NT2/D1 (cell line): ENCODE data around the gene CIDEC.

Experiments
- DNase-seq: peaks from one replicate; pipeline ENCODE4 v3.0.0-alpha.2; 2011; ENCODE audit warnings: low read depth, low spot score
- H3K27me3 ChIP-seq: 2 replicates; pipeline ENCODE4 v1.6.0; 2011; ENCODE audit warnings: mild to moderate bottlenecking; ENCODE audit not compliant: insufficient read length, insufficient read depth
- H3K36me3 ChIP-seq: 2 replicates; pipeline ENCODE4 v1.6.1; 2011; ENCODE audit warnings: mild to moderate bottlenecking, low read length, mixed read lengths; ENCODE audit not compliant: insufficient read depth, insufficient read length
- H3K4me1 ChIP-seq: 2 replicates; pipeline ENCODE4 v1.5.1; 2011; ENCODE audit not compliant: insufficient read depth, insufficient read length
- H3K4me3 ChIP-seq: 2 replicates; pipeline ENCODE4 v1.5.1; 2011; ENCODE audit warnings: low read depth; ENCODE audit not compliant: insufficient read length
- H3K9ac ChIP-seq: 2 replicates; pipeline ENCODE4 v1.6.0; 2011; ENCODE audit warnings: low read depth; ENCODE audit not compliant: insufficient read length
- H3K9me3 ChIP-seq: 2 replicates; pipeline ENCODE4 v1.5.1; 2011; ENCODE audit warnings: mild to moderate bottlenecking, low read length; ENCODE audit not compliant: insufficient read depth
- SUZ12 ChIP-seq: IDR thresholded peaks from 2 replicates; pipeline ENCODE4 v1.6.1; 2011; ENCODE audit not compliant: insufficient read length, insufficient read depth; ENCODE audit errors: extremely low read depth
- YY1 ChIP-seq: IDR thresholded peaks from 2 replicates; pipeline ENCODE4 v1.6.1; 2011; ENCODE audit not compliant: insufficient read length, insufficient read depth
- ZNF274 ChIP-seq: IDR thresholded peaks from 2 replicates; pipeline ENCODE4 v1.6.1; 2011; ENCODE audit warnings: mild to moderate bottlenecking, low read depth, low read length

The CIDEC gene

DNA sequence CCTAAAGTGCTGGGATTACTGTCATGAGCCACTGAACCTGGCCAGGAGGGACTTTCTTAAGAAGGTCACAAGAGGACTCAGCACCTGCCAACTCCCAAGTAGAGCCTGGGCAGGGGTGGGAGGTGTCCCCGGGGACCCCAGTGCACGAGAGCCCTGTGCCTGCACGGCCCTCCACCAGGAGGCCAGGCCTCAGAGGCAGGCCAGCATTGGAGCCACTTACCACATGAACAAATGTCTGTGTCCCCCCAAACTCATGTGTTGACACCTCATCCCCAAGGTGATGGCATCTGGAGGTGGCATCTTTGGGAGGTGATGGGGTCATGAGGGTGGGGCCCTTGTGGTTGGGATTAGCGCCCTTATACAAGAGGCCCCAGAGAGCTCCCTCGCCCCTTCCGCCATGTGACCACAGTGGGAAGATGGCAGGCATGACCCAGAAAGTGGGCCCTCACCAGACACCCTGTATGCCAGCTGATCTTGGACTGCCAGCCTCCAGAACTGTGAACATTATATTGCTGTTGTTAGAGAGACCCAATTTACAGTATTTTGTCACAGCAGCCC lies 33.0 kb downstream of the CIDEC start:
- H3K36me3 ChIP-seq = peaks cover 4% of the 10 kb centered on the region
- no peak overlapping the region for H3K9ac ChIP-seq
- H3K27me3 ChIP-seq = no peaks in the 10 kb centered on the region
- H3K9me3 ChIP-seq = peaks cover 7% of the 10 kb centered on the region; the same call in 1 of the 2 replicates
- peaks cover 4% of the 10 kb centered on the region for H3K4me1 ChIP-seq
- no peak overlapping the region for H3K4me3 ChIP-seq
- TF ChIP-seq YY1 (no peak), ZNF274 (no peak), SUZ12 (no peak)
- DNase-seq = no peak

DNA sequence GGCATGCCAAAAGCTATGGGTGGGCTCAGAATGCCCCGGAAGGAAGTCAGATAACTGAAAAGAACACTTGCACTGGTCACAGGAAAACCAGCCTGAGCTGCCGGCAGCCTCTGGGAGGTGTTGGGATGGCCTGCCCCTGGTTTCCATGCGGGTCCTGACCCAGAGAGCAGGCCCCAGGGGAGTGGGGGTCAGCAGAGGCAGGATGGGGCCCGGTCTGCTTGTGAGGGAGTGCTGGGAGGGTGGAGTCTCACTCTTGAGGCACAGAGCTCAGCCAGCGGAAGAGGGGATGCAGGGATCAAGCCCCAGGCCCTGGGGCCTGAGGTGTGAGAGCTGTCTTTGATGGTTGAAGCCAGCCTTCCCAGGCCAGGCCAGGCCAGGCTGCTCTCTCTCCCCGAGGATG lies 33.8 kb downstream of the CIDEC start:
- TF ChIP-seq ZNF274 (no peak), YY1 (no peak), SUZ12 (no peak)
- Histone ChIP-seq H3K9me3 (peaks cover 7% of the 10 kb centered on the region; the same call in 1 of the 2 replicates), H3K36me3 (peaks cover 11% of the 10 kb centered on the region), H3K4me3 (no peak overlapping the region), H3K4me1 (peaks cover 4% of the 10 kb centered on the region), H3K27me3 (no peaks in the 10 kb centered on the region), H3K9ac (peak overlapping the region; percentile 27)
- DNase-seq = no peak

DNA sequence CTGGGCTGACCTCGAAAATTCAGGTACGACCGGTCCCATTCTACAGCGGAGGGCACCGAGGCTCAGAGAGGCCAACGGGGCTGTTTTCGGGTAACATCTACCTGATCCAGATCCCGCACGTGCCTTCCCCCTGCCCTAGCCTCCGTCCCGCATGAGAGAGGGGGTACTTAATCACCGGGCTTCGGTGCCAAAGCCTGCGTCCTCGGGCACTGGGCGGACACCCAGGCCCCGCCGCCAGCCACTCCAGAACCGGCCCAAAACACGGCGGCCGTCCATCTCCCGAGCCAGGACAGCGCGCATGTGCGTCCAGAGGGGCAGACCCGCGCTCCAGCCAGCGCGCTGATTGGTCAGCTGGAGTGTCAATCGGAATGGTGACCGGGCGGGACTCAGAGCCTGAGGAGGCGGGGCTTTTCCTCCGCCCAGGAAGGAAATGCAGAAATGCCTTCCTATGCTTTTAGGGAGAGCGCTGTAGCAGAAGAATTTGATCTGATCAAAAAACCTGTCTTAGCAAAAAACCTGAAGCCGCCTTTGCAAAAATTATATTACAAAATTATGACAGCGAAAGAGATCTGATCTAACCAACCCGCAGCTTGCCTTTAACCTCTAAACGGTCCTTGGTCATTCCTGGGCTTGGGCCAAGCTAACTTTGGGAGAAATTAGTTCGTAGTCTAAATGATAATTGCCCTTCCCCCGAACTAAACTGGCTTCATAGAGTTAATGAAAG lies 36.2 kb downstream of the CIDEC start, which contains the start of gene RPUSD3:
RPUSD3 (minus strand) TSS at position 294 of the 724 bp plus-strand sequence; CDS start at position 276, 18 bp downstream.
- H3K27me3 ChIP-seq = no peaks in the 10 kb centered on the region
- H3K4me1 ChIP-seq = peaks cover 4% of the 10 kb centered on the region
- TF ChIP-seq ZNF274 (no peak), YY1 (no peak), SUZ12 (no peak)
- H3K9me3 ChIP-seq = peaks cover 7% of the 10 kb centered on the region; the same call in 1 of the 2 replicates
- peak within 1 kb of the TSS; percentile 98 for H3K4me3 ChIP-seq
- H3K9ac ChIP-seq = peak within 1 kb of the TSS; percentile 99
- peaks cover 33% of the 10 kb centered on the region for H3K36me3 ChIP-seq
- peak; percentile 96 for DNase-seq

DNA sequence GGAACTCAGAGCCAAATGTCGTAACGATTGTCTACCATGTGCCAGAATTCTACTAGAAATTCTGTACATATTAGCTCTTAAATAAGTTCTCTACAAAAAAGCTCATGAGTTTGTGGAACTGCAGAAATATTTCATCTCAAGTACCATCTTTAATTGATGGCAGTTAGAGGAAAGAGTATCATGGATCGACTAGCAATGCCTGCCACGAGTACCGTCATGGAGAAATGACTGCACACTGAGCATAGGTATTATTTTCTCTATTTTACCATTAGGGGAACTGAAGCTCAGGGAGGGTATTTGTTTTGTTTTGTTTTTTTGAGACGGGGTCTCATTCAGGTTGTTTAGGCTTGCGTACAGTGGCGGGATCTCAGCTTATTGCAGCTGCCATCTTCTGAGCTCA lies 39.0 kb downstream of the CIDEC start:
- no peaks in the 10 kb centered on the region for H3K27me3 ChIP-seq
- no peak overlapping the region for H3K9ac ChIP-seq
- H3K9me3 ChIP-seq = no peaks in the 10 kb centered on the region
- TF ChIP-seq YY1 = no peak
- no peak for TF ChIP-seq ZNF274
- TF ChIP-seq SUZ12 = no peak
- no peak for DNase-seq
- H3K36me3 ChIP-seq = peaks cover 49% of the 10 kb centered on the region
- H3K4me3 ChIP-seq = no peak overlapping the region
- peaks cover 1% of the 10 kb centered on the region for H3K4me1 ChIP-seq

DNA sequence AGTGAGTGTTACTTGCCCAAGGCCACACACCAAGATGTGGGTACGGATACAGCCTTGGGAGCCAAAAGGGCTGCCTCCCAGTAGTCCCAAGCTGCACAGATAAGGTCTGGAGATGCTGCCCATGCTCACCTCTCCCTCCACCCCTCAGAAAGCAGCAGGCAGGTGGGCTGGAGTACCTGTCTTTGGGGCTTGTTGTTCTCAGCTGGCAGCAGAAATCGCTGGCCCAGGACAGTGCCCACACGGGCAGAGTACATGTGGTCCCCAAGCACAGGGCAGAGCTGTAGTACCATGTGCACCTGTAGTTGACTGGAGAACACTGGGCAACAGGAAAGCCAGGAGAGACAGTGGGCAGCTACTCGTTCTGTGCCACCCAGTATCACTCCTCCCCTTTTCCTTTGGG lies 41.2 kb downstream of the CIDEC start:
- Histone ChIP-seq H3K4me3 (no peak overlapping the region), H3K9me3 (no peaks in the 10 kb centered on the region), H3K36me3 (peaks cover 70% of the 10 kb centered on the region), H3K27me3 (no peaks in the 10 kb centered on the region), H3K9ac (no peak overlapping the region), H3K4me1 (peaks cover 2% of the 10 kb centered on the region)
- no peak for DNase-seq
- no peak for TF ChIP-seq ZNF274
- no peak for TF ChIP-seq SUZ12

DNA sequence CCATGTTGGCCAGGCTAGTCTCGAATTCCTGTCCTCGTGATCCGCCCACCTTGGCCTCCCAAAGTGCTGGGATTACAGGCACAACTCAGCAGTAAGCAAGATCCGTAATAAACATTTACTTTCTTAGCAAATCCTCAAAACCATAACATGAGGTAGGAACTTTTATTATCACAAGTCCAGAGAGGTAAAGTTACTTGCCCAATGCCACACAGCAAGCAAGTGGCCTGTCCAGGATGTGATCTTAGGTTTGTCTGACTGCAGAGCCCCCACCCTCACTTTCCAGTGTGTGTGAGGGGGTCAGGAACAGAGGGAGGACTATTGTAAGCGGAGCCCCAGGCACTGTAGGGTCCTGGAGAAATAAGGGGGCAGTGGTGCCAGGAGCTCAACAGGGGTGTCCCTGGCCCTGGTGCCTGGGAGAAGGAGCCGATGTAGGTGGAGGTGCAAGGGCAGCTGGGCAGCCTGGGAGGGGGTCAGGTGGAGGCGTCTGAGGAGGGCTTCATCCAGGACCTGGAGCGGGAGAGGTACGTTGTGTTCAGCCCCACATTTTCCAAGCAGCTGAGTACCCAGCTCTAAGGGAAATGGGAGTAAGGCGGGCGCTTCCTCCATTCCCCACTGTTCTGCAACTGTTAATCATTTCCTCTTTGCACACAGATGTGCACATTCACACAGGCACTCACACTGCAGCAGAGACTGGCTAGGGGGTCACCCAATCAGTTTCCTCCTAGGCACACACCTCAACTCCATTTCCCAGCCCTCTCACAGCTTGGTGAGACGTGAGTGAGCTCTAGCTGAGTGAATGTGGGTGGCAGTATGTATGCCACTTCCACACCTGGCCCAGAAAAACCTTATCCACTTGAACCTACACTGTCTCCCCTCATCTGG lies 42.1 kb downstream of the CIDEC start:
- Histone ChIP-seq H3K9ac (no peak overlapping the region), H3K36me3 (peaks cover 77% of the 10 kb centered on the region), H3K9me3 (no peaks in the 10 kb centered on the region), H3K4me3 (no peak overlapping the region), H3K4me1 (peaks cover 2% of the 10 kb centered on the region), H3K27me3 (no peaks in the 10 kb centered on the region)
- TF ChIP-seq SUZ12 (no peak), ZNF274 (no peak), YY1 (no peak)
- no peak for DNase-seq
